Astrocyte (in vitro differentiated cells and primary cell): ENCODE results near the gene SULF2.

Experiments
- EZH2 ChIP-seq: IDR thresholded peaks from 2 replicates; pipeline ENCODE4 v1.6.1; 2012; ENCODE audit warnings: mild to moderate bottlenecking, low read length, inconsistent platforms; ENCODE audit not compliant: insufficient read depth
- TF ChIP-seq, protein P1 (sequence below): IDR thresholded peaks from 2 replicates; pipeline ENCODE4 v1.5.1; 2011; ENCODE audit warnings: low read depth, mild to moderate bottlenecking, inconsistent platforms, low read length, moderate library complexity; ENCODE audit not compliant: insufficient read depth

- TF ChIP-seq, protein P1, sequence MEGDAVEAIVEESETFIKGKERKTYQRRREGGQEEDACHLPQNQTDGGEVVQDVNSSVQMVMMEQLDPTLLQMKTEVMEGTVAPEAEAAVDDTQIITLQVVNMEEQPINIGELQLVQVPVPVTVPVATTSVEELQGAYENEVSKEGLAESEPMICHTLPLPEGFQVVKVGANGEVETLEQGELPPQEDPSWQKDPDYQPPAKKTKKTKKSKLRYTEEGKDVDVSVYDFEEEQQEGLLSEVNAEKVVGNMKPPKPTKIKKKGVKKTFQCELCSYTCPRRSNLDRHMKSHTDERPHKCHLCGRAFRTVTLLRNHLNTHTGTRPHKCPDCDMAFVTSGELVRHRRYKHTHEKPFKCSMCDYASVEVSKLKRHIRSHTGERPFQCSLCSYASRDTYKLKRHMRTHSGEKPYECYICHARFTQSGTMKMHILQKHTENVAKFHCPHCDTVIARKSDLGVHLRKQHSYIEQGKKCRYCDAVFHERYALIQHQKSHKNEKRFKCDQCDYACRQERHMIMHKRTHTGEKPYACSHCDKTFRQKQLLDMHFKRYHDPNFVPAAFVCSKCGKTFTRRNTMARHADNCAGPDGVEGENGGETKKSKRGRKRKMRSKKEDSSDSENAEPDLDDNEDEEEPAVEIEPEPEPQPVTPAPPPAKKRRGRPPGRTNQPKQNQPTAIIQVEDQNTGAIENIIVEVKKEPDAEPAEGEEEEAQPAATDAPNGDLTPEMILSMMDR = no peak
- no peak for TF ChIP-seq EZH2
Observed at GRCh38 chr20:47720636-47721427, 64.4 kb downstream of the SULF2 start.
